ENCODE data around the gene ELAPOR1. TPM values are rescaled to one million over a fixed set of nuclear protein-coding genes. Genes with fewer than 3 reads are reported as not detected.
A peak's percentile ranks its signal among the peaks of the same experiment; 100 is the strongest.

Gene ELAPOR1
- total RNA-seq, 3 donors from 2014 or later: 0.64 to 220 (median 202) TPM

DNA sequence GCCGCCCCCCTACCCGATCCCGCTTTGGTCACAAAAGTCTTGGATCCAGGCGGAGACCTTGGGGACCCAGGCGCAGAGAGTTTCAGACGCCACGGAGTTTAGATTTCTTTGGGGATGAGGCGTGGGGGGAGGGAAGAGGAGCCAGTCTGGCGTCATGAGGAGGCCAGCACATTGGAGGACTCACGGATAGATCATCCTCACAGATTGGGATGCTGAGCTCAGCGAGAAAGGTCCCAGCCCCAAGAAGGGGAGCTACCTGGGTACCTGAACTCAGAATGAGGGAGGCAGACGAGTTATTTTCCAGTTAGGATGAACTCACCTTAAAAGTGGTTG is 393 bp downstream of the ELAPOR1 start:
- intact Hi-C loops (cut with DNase I; ENCODE audit: low total_unique reads): loop anchor here (10.0 kb wide), 1 partner anchor 150 kb away; the partner anchor contains the start of gene CLCC1
- no peak for DNase-seq (ENCODE audit: low spot score in 2 of 2)
- H3K9me3 ChIP-seq: no peaks in the 10 kb centered on the region
- H3K27ac ChIP-seq: peak overlapping the region; percentile 71 to 78
- TF ChIP-seq POLR2AphosphoS5 (IDR thresholded peaks at IDR 0.05) (no peak), POLR2A (IDR thresholded peaks at IDR 0.05) (no peak)
- TF ChIP-seq, protein P1, sequence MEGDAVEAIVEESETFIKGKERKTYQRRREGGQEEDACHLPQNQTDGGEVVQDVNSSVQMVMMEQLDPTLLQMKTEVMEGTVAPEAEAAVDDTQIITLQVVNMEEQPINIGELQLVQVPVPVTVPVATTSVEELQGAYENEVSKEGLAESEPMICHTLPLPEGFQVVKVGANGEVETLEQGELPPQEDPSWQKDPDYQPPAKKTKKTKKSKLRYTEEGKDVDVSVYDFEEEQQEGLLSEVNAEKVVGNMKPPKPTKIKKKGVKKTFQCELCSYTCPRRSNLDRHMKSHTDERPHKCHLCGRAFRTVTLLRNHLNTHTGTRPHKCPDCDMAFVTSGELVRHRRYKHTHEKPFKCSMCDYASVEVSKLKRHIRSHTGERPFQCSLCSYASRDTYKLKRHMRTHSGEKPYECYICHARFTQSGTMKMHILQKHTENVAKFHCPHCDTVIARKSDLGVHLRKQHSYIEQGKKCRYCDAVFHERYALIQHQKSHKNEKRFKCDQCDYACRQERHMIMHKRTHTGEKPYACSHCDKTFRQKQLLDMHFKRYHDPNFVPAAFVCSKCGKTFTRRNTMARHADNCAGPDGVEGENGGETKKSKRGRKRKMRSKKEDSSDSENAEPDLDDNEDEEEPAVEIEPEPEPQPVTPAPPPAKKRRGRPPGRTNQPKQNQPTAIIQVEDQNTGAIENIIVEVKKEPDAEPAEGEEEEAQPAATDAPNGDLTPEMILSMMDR (IDR thresholded peaks at IDR 0.05): no peak
- H3K36me3 ChIP-seq: no peaks in the 10 kb centered on the region
- H3K4me1 ChIP-seq: peaks cover 6% of the 10 kb centered on the region in 2 donors
- H3K27me3 ChIP-seq: no peaks in the 10 kb centered on the region
- H3K4me3 ChIP-seq: peak overlapping the region in 2 of 3 donors; percentile 57 to 77

DNA sequence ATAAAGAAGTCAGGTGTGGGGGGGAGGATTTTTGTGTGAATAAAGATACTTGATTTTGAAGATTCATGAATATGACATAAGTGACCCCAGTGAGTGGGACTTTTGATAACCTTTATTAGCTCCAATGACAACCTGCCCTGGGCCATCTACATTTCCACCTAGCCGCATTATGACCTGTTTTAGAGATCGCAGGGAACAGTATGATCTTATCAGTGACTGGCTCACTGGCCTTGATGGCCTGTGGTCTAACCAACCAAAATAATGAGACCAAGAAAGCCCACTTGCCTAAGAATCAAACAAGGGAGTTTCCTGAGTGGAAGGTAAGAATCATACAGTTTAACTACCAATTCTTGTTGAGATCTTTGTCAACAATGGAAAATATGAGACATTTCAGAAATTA is 1.8 kb downstream of the ELAPOR1 start:
- H3K4me3 ChIP-seq: peak overlapping the region in 2 of 3 donors; percentile 49 to 57
- DNase-seq (ENCODE audit: low spot score in 2 of 2): no peak
- peaks cover 6% of the 10 kb centered on the region in 2 donors for H3K4me1 ChIP-seq
- H3K9me3 ChIP-seq: no peaks in the 10 kb centered on the region
- TF ChIP-seq, protein P1 (IDR thresholded peaks at IDR 0.05): no peak
- no peak for TF ChIP-seq POLR2AphosphoS5 (IDR thresholded peaks at IDR 0.05)
- TF ChIP-seq POLR2A (IDR thresholded peaks at IDR 0.05): no peak
- no peaks in the 10 kb centered on the region for H3K36me3 ChIP-seq
- intact Hi-C loops (cut with DNase I; ENCODE audit: low total_unique reads): loop anchor here (10.0 kb wide), 1 partner anchor 151 kb away; the partner anchor contains the start of gene CLCC1
- peak overlapping the region; percentile 67 to 71 for H3K27ac ChIP-seq
- no peaks in the 10 kb centered on the region for H3K27me3 ChIP-seq

DNA sequence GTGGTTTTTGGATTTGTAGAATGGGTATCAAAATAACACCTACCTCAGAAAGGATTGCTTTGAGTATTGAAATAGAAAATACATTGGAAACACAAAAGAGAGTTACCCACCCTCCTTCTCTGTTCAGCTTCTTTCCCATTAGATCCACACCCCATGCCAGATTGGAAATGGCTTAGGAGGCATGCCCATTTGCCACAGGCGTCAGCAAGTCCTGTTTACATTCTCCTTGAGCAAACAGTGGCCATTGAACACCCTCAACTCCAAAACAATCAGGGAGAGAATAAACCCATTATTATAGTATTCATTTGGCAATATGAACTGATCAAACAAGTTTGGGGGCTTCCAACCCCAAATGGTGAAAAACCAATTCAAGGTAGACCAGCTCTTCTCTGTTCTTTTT is 2.4 kb downstream of the ELAPOR1 start:
- Histone ChIP-seq H3K4me1 (peaks cover 6% of the 10 kb centered on the region in 2 donors), H3K36me3 (no peaks in the 10 kb centered on the region), H3K4me3 (peak overlapping the region in 2 of 3 donors; percentile 49 to 57), H3K27ac (peak overlapping the region; percentile 67 to 71), H3K27me3 (no peaks in the 10 kb centered on the region), H3K9me3 (no peaks in the 10 kb centered on the region)
- no peak for TF ChIP-seq POLR2A (IDR thresholded peaks at IDR 0.05)
- no peak for DNase-seq (ENCODE audit: low spot score in 2 of 2)
- intact Hi-C loops (cut with DNase I; ENCODE audit: low total_unique reads): loop anchor here (10.0 kb wide), 1 partner anchor 151 kb away; the partner anchor contains the start of gene CLCC1

DNA sequence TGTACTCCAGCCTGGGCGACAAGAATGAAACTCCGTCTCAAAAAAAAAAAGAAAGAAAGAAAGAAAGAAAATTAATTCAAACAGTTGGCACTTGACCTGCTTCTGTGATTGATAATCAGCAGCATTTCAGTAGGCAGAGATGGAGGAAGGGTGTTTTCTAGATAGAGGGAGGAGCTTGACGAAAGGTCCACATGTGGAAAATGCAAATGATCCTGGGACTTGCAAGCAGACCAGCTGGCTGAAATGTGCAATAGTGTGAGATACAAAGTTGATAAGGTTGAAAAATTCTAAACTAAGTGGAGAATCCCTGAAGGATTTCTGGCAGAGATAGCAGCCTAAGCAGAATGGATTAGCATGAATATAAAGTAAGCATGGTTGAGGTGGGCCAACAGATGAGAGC is 4.2 kb downstream of the ELAPOR1 start:
- intact Hi-C loops (cut with DNase I; ENCODE audit: low total_unique reads): loop anchor here (10.0 kb wide), 1 partner anchor 153 kb away; the partner anchor contains the start of gene CLCC1

DNA sequence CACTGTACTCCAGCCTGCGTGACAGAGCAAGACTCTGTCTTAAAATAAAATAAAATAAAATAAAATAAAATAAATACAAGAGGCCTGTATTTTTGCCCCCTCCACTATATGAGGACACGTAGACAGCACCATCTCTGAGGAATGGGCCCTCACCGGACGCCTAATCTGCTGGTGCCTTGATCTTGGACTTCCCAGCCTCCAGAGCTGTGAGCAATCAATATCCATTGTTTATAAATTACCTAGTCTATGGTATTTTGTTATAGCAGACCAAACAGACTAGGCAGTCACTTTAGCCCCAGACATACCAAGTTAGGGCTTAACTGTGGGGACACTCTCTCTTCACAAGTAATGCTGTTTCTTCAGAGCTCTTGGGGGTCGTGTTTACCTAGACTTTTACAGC is 6.4 kb downstream of the ELAPOR1 start:
- no peak for DNase-seq (ENCODE audit: low spot score in 2 of 2)
- H3K4me1 ChIP-seq: no peaks in the 10 kb centered on the region
- no peak overlapping the region for H3K4me3 ChIP-seq
- H3K9me3 ChIP-seq: no peaks in the 10 kb centered on the region
- H3K27ac ChIP-seq: no peak overlapping the region
- TF ChIP-seq POLR2A (IDR thresholded peaks at IDR 0.05) (no peak), POLR2AphosphoS5 (IDR thresholded peaks at IDR 0.05) (no peak)
- TF ChIP-seq, protein P1 (IDR thresholded peaks at IDR 0.05): no peak
- H3K36me3 ChIP-seq: no peaks in the 10 kb centered on the region
- H3K27me3 ChIP-seq: no peaks in the 10 kb centered on the region
- intact Hi-C loops (cut with DNase I; ENCODE audit: low total_unique reads): no loop called here

More for the DNA sequence above, 4.2 kb downstream of the ELAPOR1 start:
- no peaks in the 10 kb centered on the region for H3K36me3 ChIP-seq
- H3K9me3 ChIP-seq: no peaks in the 10 kb centered on the region
- peaks cover 6% of the 10 kb centered on the region in 2 donors for H3K4me1 ChIP-seq
- no peak for DNase-seq (ENCODE audit: low spot score in 2 of 2)
- H3K4me3 ChIP-seq: no peak overlapping the region
- TF ChIP-seq POLR2A (IDR thresholded peaks at IDR 0.05) (no peak), POLR2AphosphoS5 (IDR thresholded peaks at IDR 0.05) (no peak)
- TF ChIP-seq, protein P1 (IDR thresholded peaks at IDR 0.05): no peak
- H3K27ac ChIP-seq: peak overlapping the region; percentile 52 to 71
- no peaks in the 10 kb centered on the region for H3K27me3 ChIP-seq

Data from breast epithelium (tissue), 4 donors.